ENCODE results near the gene TBC1D10B. TPM values are rescaled to one million over a fixed set of nuclear protein-coding genes. Genes with fewer than 3 reads are reported as not detected.
"Not testable (repeated sequence)": the region's sequence is repeated elsewhere in the genome, so short reads cannot be mapped to it uniquely, and the experiment has no call there.

Gene TBC1D10B
- total RNA-seq, 1 donor, result 40.9 TPM

GRCh38 chr16:30342751-30343490 is 27.4 kb downstream of the TBC1D10B start:
- no peak for DNase-seq (ENCODE audit: low read depth in 2 of 3, low spot score in 2 of 3)

GRCh38 chr16:30341971-30342370 is 28.3 kb downstream of the TBC1D10B start:
- DNase-seq (ENCODE audit: low read depth in 2 of 3, low spot score in 2 of 3), result not testable (repeated sequence)

GRCh38 chr16:30340621-30341020 is 29.7 kb downstream of the TBC1D10B start:
- no peak for DNase-seq (ENCODE audit: low read depth in 2 of 3, low spot score in 2 of 3)

GRCh38 chr16:30338715-30339114 is 31.6 kb downstream of the TBC1D10B start:
- not testable (repeated sequence) for DNase-seq (ENCODE audit: low read depth in 2 of 3, low spot score in 2 of 3)

GRCh38 chr16:30337964-30338357 is 32.3 kb downstream of the TBC1D10B start:
- DNase-seq (ENCODE audit: low read depth in 2 of 3, low spot score in 2 of 3), result not testable (repeated sequence)

- no peak for DNase-seq (ENCODE audit: low read depth in 2 of 3, low spot score in 2 of 3)
Observed at GRCh38 chr16:30335598-30336474, 34.5 kb downstream of the TBC1D10B start.

GRCh38 chr16:30335028-30335597 is 35.2 kb downstream of the TBC1D10B start:
- peak; percentile 57 to 81 (median 72) for DNase-seq (ENCODE audit: low read depth in 2 of 3, low spot score in 2 of 3)

GRCh38 chr16:30334473-30334989 is 35.8 kb downstream of the TBC1D10B start:
- peak; percentile 50 to 80 (median 71) for DNase-seq (ENCODE audit: low read depth in 2 of 3, low spot score in 2 of 3)

GRCh38 chr16:30324220-30324619 is 46.1 kb downstream of the TBC1D10B start:
- not testable (repeated sequence) for DNase-seq (ENCODE audit: low read depth in 2 of 3, low spot score in 2 of 3)

- DNase-seq (ENCODE audit: low read depth in 2 of 3, low spot score in 2 of 3), result not testable (repeated sequence)
Observed at GRCh38 chr16:30318647-30319046, 51.6 kb downstream of the TBC1D10B start.

- not testable (repeated sequence) for DNase-seq (ENCODE audit: low read depth in 2 of 3, low spot score in 2 of 3)
Observed at GRCh38 chr16:30310937-30311336, 59.4 kb downstream of the TBC1D10B start.

- DNase-seq (ENCODE audit: low read depth in 2 of 3, low spot score in 2 of 3), result not testable (repeated sequence)
Observed at GRCh38 chr16:30309255-30309654, 61.0 kb downstream of the TBC1D10B start.

Small RNAs within 50 kb of the gene (small RNA-seq; reads per million reads assigned to genes)
- gene RF00406, result 4.8 reads per million, percentile 87 among the genes with 10 or more reads in this experiment

Other genes with a start within 250 kb of the TBC1D10B start
- 46.9 TPM for gene MAPK3, start 247.3 kb downstream of the TBC1D10B start, total RNA-seq
- 246 TPM for gene CORO1A, start 186.9 kb downstream of the TBC1D10B start, total RNA-seq
- gene BOLA2B, start 176.8 kb downstream of the TBC1D10B start, total RNA-seq, result 49.8 TPM
- gene SLX1A, start 176.6 kb downstream of the TBC1D10B start, total RNA-seq, result 59.2 TPM
- gene SULT1A3, start 171.2 kb downstream of the TBC1D10B start, total RNA-seq, result 12.1 TPM
- gene NPIPB13, start 122.0 kb downstream of the TBC1D10B start, total RNA-seq, result 1.9 TPM
- 18.6 TPM for gene CD2BP2, start 15.2 kb downstream of the TBC1D10B start, total RNA-seq
- gene MYL11, start 4.3 kb upstream of the TBC1D10B start, total RNA-seq, result 9.2 TPM
- 38.2 TPM for gene SEPTIN1, start 12.1 kb upstream of the TBC1D10B start, total RNA-seq
- gene ZNF48, start 24.9 kb upstream of the TBC1D10B start, total RNA-seq, result 17.8 TPM
- gene ZNF771, start 37.1 kb upstream of the TBC1D10B start, total RNA-seq, result 9.2 TPM
- 40.4 TPM for gene DCTPP1, start 59.5 kb upstream of the TBC1D10B start, total RNA-seq
- 18.9 TPM for gene SEPHS2, start 75.4 kb upstream of the TBC1D10B start, total RNA-seq
- 29.4 TPM for gene ITGAL, start 102.2 kb upstream of the TBC1D10B start, total RNA-seq
- 49.3 TPM for gene ZNF768, start 156.1 kb upstream of the TBC1D10B start, total RNA-seq
- 20.7 TPM for gene ZNF747, start 164.4 kb upstream of the TBC1D10B start, total RNA-seq
- gene ZNF764, start 187.9 kb upstream of the TBC1D10B start, total RNA-seq, result 16.7 TPM
- 12.1 TPM for gene ZNF688, start 201.2 kb upstream of the TBC1D10B start, total RNA-seq
- 15.3 TPM for gene ZNF785, start 215.2 kb upstream of the TBC1D10B start, total RNA-seq
- 16.4 TPM for gene ZNF689, start 239.9 kb upstream of the TBC1D10B start, total RNA-seq